ENCODE results near the gene MED22.

Gene MED22

DNA sequence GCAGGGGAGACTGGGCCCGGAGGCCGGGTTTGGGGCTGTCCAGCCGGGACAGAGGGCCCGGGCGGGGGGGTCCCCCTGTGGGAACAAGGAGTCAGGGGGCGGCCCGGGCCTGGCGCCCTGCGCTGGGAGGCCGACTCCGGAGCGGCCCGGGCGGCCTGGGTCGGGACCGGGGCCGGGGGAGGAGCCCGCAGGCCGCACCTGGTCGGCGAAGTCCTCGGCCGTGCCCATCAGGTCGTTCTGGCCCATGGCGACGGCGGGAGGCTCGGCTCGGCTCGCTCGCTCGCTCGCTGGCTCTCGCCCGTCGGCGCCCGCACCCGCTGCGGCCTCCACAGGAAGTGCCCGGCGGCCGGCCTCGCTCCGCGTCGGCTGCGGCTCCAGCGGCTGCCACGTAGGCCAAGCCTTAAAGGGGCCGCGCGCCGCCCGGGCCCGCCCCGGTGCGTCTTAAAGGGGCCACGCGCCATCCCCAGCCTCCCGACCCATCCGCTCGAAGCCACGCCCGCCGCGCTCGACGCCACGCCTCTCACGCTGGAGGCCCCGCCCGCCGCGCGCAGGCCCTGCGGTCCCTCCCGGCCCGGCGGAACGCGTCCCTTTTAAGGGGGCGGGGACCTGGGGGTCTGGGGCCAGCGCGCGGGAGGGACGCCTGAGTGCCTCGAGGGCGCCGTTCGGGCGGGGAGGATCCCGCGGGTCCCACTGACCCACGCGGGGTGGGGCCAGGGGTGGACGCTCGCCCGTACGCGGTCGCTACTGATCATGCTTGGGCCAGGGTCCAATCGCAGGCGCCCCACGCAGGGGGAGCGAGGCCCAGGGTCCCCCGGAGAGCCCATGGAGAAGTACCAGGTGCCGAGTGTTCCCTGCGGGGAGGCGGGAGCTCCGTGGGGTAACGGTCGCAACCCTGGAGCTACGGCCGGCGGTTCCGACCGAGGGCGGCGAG lies 28.1 kb upstream of the MED22 start, which contains the start of the genes STKLD1 and SURF4:
TSS of gene STKLD1 (plus strand) at position 643 of the 931 bp plus-strand sequence. CDS start at position 751, 108 bp downstream.
TSS of gene SURF4 (minus strand) at position 337 of the 931 bp plus-strand sequence. CDS start at position 246, 91 bp downstream.
- no peak for DNase-seq

DNA sequence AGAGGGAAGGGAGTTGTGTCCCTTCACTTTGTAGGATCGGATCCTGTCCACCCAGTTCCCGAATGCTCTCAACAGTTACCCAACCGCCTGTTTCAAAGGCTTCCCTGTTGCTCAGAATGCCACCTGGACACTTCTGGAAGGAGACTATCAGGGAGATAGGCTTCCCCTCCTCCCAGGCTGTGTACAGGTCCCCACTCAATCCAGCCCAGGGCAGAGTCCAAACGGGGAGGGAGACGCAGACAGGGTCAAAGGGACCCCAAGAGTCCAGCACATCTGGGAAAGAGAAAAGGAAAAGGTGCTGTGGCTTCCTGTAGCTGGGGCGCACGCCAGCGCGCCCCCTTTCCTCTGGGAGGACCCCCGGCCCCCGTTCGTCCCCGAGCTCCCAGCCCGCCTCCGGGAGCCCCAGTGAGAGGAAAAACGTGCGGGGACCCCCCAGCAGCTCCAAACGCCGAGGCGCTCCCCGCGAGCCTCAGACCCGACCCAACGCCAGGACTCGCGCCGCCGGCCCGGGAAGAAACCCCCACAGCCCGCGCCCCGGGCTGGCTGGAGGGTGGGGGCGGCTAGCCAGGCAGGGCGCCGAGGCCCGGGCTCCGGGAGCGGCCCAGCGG lies 27.3 kb upstream of the MED22 start:
- DNase-seq: no peak

DNA sequence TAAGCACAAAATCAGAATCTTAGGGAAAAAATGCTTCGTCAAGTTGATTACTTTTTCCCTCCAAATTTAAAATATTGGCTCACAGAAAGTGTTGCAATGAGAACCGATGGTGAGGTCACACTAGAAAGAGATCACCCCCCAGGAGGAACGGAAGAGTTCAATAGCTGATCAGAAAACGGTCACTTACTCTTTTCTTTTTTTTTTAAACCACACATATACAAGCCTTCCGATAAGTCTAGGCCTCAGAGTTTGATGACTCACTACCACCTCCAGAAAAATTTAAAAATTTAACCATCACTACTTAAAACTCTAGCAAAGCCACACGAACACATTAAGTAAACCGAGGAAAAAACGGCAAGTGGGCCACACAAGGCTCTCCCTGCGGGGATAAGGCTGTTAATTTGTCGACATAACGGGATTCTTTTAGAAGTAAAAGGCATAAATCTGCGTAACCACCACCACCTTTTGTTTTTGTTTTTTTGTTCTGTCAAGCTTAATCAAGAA lies 26.7 kb upstream of the MED22 start:
- DNase-seq: no peak

DNA sequence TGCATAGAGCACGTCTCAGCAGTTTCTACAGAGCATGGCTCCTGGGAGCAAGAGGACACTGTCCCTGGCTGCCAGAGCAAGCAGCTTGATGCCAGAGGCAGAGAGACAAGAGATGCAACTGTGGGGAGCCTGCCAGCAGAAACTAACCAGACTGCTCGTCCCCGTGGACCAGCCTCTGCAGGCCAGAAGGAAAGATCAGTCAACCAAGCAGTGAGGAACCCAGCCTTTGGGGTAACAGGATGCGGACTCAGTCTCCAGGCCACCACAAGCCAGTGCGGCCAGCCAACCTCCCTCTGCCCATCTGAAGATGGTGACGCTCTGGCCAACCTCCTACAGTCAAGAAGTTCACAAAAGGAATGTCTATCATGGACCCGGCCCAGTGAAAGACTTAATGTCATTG lies 24.2 kb upstream of the MED22 start:
- DNase-seq: no peak

DNA sequence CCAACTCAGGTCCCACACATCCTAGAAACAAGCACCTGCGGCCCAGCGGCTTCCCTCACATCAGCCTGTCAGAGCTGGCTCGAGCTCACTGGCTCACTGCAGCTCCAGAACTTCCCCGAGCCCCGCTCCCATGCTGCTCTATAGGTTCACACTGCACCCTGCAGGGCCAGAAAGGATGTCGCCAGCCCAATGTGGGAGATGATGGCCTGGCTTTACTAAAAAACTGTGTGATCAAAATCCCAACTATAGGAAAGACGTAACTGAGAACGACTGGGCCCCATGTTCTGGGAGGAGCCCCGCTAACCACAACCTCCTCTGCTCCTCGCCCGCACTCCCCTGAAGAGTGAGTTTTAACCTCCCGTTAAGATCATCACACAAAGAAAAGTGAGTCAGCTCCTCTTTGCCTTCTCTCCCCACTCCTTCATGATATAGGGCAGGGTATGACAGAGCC lies 23.4 kb upstream of the MED22 start:
- no peak for DNase-seq

DNA sequence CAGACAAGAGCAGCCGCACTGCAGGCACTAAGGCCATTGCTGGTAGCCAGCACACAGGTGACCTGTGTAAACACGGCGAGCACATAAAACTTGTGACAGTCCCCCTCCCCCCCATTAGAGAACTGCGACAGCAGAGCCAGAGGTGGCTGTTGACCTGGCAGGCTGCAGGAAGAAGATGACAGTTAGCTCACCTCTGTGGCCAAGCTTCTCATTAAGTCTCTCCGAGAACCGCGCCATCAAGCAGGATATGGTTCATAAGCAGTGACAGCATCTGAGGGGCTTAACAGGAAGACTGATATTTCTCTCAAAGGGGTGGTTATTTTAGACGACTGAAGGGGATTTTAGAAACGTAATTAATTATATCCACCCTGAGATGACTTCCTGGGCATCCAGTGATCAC lies 22.8 kb upstream of the MED22 start:
- no peak for DNase-seq

DNA sequence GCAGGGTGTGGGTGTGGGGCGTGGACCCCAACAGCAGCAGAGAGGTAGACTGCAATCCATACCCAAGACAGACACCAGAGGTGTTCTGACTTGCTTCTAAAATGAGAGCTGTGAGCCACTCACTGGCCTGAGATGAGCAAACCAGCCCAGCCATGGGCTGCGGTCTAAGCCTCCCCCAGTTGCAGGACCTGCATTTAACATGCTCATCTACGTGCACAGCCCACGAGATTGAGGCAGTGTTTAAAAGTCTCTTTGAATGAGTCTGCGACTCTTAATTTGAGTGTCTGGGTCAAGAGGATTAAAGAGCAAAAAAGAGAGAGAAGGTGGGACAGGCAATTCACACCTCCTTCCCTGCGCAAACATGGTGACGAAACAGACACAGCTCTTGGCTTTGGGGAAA lies 22.0 kb upstream of the MED22 start:
- no peak for DNase-seq

DNA sequence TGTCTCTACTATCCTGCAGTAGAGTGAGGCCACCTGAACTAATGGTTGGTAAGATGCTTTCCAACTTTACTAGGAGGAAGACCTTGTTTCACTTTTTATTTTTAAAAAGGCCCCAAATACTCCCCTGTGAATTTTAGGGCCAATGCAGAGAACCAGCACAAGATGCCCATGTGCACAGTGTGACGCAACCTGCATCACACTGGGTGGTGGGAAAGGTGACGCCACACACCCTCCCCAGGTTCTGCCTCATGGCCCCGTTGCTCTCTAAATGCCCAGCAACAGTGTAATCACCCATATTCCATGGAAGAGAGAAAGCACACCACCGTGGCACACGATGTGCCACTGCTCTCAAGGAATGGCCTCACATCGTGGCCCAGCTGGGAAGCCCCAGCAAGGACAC lies 21.5 kb upstream of the MED22 start:
- DNase-seq: no peak

DNA sequence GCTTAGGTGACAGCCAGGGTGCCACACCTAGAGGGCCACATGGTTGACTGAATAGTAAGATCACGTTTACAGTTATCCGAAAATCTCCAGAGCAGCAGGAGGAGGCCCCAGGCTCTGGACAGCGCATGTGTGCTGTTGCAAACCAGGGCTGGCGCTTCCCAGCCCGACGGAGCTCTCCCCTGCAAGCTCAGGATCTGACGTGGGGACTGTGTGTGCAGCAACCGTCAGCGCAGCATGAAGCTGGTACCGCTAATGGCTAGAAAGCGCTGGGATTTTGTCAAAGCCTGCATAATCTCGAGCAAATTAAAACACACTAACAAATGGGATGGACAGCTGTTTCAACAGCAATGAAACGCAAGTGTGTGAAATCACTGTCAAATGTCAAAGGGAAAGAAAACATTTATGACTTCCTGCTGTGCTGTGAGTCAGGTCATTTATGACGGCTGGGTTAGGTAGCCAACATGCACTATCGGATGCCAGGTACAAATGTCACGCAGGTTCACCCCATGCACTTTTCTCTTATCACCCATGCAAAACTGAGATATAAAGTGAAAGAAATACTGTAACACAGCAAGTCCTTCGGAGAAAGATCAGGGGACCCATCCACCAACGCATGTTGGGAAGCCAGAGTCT lies 20.4 kb upstream of the MED22 start:
- DNase-seq: no peak

DNA sequence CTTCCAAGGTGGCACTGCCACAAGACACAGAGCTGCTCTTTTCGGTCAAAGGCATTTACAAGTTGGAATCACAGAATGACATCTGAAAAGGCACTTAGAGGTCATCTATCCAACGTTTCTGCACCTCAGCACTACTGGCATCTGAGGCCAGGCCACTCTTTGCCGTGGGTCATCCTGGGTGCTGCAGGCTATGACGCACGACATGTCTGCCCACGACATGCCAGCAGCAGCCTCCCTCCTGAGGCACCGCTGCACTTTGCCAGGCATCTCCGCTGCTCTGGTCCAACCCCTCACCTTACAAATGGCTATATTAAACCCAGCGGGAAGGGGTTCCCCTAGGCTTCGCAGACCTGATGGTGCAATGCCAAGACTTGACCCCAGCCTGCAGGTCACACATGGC lies 19.8 kb upstream of the MED22 start:
- DNase-seq: no peak

DNA sequence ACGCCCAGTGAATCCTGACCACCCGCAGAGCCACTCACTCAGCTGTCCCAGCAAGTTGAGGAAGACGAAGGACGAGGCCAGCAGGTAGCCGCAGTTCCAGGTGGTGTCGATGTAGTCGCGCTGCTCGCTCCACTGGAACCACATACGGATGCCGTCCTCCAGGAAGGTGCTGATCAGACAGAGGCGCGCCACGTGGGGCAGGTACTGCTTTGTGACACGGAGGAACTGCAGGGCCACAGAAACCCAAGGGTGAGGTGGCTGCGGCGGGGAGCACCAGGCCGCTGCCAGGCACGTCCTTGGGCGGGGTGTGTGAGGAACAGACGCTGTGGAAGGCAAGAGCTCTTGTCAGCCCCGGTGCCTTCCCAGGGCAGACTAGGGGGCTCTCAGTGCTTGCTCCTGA lies 19.3 kb upstream of the MED22 start:
- DNase-seq: no peak

DNA sequence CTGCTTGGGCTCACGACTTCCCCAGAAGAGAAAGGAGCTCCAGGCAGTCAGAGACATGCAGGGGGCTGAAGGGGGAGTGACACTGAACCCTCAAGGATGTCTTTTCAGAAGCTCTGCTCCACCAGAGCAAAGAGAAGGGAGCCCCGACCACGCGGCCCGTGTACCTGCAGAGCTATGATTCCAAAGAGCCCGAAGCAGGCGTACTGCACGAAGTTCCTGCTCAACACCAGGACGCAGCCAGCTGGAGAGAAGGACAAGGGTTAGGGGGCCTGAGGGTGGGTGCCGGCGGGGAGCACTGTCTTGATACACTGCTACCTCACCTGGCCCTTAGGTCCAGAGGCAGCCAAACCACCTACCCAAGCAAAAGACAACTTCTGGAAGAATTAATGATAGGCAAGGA lies 18.5 kb upstream of the MED22 start:
- DNase-seq: no peak

DNA sequence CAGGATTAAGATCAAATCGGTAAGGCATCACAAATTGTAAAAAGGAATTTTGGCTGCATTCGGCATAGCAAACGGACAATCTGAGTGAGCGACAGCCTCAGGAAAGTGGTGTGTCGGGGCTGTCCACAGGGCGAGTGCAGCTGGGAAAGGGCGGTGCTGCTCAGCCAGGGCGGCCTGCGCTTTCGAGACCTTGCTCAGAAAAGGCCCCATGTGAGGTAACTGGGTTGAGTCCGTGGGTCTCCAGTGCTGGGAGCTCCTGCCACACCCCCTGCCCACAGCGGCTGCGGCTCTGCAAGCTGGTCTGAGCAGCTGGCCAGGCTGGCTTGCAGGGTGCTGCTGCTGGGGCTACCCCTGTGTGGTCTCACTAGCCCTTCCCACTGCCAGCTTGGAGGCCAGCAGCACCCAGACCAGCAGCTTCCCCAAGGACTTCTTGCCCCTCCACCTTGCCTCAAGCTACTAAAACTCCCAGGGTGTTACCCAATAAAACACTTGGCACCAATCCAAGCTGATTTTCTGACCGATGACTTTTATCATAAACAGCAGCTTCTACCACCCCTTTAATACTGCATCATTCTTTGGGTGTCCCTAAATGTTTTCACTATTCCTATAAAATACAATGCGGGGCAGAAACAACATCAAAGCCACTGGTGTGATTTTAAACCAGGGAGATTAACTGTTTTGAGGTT lies 14.6 kb upstream of the MED22 start:
- DNase-seq: no peak

DNA sequence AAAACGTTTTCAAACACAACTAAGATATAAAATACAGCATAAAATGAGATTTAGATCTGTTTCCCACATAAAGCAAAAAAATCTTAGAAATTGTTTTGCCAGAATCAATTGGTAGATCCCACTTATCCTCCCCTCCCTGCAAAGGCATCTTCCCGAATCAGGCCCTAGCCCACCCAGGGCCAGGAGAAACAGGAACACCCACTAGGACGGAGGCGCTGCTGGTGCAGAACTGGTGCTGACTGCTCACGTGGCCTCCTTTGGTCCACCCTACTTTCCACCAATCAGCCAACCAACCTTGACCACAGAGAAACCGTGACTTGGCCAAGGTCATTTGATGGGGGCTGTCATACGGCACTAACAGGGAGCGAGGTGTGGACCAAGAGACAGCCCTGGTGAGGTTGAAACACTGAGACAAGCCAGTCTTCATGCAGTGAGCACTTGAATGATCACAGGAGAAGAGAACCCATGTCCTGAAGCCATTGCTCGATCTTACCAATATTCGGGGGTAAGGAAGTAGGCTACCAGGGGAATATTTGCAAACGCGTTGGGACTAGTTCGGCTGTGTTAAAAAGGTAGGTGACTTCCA lies 13.7 kb upstream of the MED22 start:
- DNase-seq: no peak

DNA sequence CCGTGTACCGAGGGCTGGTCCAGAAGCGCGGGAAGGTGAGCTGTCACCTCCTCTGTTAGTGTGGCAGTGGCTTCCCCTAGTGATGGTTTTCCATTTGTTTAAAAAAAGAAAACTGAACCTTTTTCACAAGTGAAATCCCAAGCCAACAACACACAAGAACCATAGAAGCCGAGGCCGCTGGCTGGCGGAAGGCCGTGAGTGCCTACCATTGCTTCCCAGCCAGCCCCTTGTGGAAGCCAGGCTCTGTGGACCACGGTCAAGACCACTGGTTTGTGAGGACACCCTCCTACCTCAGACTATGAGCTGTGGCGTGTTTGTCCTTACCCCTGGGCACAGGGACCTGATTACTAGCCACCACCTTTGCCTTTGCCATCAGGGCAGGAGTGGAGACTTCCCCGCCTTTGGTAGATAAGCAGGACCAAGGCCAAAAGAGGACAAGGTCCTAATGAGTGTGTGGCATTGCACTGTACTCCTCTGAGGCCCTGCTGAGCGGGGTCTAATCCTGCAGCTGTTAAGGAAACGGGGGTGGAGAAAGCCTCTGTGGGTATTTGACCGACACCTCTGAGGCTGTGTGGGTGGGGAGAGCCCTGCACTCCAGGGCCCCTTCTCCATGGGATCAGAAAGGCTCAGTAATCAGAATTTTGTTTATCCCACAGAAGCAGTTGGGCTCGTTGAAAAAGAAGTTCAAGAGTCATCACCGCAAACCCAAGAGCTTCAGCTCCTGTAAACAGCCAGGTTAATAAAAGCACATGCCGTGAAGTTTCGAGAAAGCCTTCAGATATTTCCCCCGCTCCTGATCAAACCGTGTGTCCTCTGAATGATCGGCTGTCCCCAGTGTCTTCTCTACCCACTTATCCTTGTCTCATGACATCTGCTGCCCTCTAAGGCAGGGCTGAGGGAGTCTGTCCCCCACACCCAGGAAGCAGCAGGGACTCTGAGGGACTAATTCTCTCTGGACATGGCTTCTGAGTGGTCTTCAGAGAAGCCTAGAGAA lies 12.8 kb upstream of the MED22 start:
- no peak for DNase-seq

DNA sequence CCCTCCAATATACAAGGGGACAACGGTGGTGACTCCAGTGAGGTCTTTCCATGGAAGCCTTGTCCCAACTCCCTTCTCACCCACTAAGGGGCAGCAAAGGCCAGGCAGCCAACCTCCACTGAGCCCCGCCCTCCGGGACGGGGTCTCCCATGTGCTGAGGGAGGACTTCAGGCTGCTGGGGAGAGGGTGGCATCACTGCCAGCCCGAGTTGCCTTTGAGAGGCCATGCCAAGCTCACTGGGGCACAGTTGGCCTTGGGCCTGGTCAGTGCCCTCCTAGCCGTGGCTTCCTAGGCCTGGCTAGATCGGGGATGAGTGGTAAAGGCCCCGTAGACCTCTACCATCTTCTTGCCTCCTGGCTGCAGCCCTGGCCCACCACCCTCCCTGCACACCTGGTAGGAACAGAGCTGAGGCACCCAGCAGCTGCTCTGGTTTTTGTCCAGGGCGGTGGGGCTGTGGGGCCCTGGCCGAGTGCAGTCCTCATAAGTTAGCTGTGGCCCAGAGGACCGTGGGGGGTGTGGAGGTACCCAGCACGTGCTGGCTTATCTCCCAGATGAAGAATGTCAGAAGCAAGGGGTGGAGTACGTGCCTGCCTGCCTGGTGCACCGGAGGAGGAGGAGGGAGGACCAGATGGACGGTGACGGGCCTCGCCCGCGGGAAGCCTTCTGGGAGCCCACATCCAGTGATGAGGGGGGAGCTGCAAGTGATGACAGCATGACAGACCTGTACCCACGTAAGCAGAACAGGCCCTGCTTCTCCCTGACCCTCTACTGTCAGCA lies 11.7 kb upstream of the MED22 start:
- DNase-seq: no peak

DNA sequence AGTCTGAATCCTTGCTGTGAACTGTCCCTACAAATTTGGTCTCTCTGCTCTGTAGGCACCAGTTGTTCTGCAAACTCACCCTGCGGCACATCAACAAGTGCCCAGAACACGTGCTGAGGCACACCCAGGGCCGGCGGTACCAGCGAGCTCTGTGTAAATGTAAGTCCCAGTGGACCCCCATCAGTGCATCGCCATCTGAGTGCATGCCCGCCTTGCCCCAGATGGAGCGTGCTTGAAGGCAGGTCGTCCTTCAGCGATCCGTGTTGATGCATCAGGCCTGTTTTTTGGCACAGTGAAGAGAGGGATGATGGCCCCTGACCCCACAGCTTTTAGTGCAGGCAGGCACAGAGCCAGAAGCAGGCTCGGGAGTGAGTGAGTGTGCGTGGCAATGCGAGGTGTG lies 9.7 kb upstream of the MED22 start:
- DNase-seq: no peak

DNA sequence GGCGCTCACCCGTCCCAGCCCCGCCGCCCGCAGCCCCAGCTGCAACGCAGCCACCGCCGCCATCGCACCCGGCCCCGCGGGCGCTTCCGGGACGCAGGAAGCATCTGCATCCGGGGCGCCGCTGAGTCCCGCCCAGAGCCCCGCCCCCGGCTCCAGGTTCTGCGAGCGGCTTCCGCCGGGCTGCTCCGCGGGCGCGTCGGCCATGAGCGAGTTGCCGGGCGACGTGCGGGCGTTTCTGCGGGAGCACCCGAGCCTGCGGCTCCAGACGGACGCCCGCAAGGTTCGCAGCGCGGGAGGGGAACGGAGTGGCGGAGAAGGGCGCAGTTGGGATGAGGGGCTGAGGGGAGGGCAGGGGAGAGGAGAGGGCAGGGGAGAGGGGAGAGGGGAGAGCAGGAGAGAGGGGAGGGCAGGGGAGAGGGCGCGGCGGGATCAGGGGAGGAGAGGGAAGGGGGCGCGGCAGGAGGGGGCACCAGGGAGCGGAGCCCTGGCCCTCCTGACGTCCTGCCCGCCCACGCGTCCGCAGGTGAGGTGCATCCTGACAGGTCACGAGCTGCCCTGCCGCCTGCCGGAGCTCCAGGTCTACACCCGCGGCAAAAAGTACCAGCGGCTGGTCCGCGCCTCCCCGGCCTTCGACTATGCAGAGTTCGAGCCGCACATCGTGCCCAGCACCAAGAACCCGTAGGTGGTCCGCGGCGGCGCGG lies 8.6 kb upstream of the MED22 start, which contains the start of the genes SURF1 and SURF2:
TSS of gene SURF1 (minus strand) at position 97 of the 701 bp plus-strand sequence. CDS start at position 63, 34 bp downstream.
TSS of gene SURF2 (plus strand) at position 160 of the 701 bp plus-strand sequence. CDS start at position 203, 43 bp downstream.
- DNase-seq: no peak

DNA sequence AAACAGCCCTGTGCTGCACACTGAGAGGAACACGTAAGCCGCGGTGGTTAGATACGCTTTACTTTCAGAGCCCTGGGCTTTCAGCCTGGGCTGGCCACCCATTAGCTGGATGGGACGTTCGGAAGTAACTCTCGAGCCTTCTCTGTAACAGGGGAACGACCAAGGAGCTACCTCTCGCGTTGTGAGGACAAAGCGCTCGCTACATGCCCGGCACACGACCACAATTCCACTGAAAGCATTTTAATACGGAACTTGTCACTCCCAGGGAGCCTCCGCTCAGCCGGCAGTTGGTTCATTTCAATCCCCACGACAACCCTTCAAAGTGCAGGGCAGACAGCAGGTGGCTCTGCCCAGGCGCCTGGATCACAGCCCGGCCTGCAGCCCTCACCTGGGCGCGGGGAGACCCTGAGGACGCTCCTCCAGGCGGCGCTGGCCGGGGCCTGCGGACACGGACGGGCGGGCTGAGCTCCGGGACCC lies 8.0 kb upstream of the MED22 start:
- DNase-seq: no peak
